RWPE2 (cell line): ENCODE measurements around the gene IGFN1.
A peak's percentile ranks its signal among the peaks of the same experiment; 100 is the strongest.

Experiments
- ATAC-seq: fragments of 200-7000 bp; cut with Tn5 transposase; 3 replicates; pipeline ENCODE4 v1.9.1; 2021; ENCODE audit warnings: low read depth
- DNase-seq: peaks from one replicate; pipeline ENCODE4 v3.0.0-alpha.2; 2020; ENCODE audit warnings: low spot score
- H3K27ac ChIP-seq: fragments of 450-650 bp; 2 replicates; pipeline ENCODE4 v1.5.1; 2017; ENCODE audit warnings: mild to moderate bottlenecking; ENCODE audit not compliant: poor library complexity, severe bottlenecking
- H3K27me3 ChIP-seq: fragments of 250-450 bp; sonication (Bioruptor Pico); 2 replicates; pipeline ENCODE4 v1.5.1; 2021; ENCODE audit warnings: mild to moderate bottlenecking, moderate library complexity; ENCODE audit not compliant: insufficient read depth, poor library complexity, severe bottlenecking
- H3K36me3 ChIP-seq: fragments of 250-450 bp; sonication (Bioruptor Pico); 2 replicates; pipeline ENCODE4 v1.5.1; 2020; ENCODE audit warnings: low read depth, mild to moderate bottlenecking, moderate library complexity
- H3K4me1 ChIP-seq: fragments of 250-450 bp; sonication (Bioruptor Pico); 2 replicates; pipeline ENCODE4 v1.5.1; 2021; ENCODE audit warnings: mild to moderate bottlenecking, moderate library complexity; ENCODE audit not compliant: insufficient read depth, poor library complexity, severe bottlenecking
- H3K4me3 ChIP-seq: fragments of 250-450 bp; sonication (Bioruptor Pico); 2 replicates; pipeline ENCODE4 v1.5.1; 2021; ENCODE audit warnings: mild to moderate bottlenecking, moderate library complexity; ENCODE audit not compliant: severe bottlenecking
- H3K9me3 ChIP-seq: fragments of 250-450 bp; sonication (Bioruptor Pico); 2 replicates; pipeline ENCODE4 v1.5.1; 2021; ENCODE audit warnings: mild to moderate bottlenecking, moderate library complexity; ENCODE audit not compliant: severe bottlenecking
- CTCF ChIP-seq: fragments of 450-650 bp; IDR thresholded peaks from one replicate; pipeline ENCODE4 v1.5.1; 2017; ENCODE audit warnings: mild to moderate bottlenecking, moderate library complexity; ENCODE audit not compliant: poor library complexity, severe bottlenecking

The IGFN1 gene

GRCh38 chr1:201175820-201176500 lies 14.7 kb upstream of the IGFN1 start:
- no peak overlapping the region for H3K4me3 ChIP-seq
- TF ChIP-seq CTCF: no peak
- H3K9me3 ChIP-seq: no peaks in the 10 kb centered on the region
- DNase-seq (no peak), ATAC-seq (no peak)
- H3K27ac ChIP-seq: no peak overlapping the region
- H3K36me3 ChIP-seq: no peaks in the 10 kb centered on the region
- no peaks in the 10 kb centered on the region for H3K27me3 ChIP-seq
- H3K4me1 ChIP-seq: peaks cover 7% of the 10 kb centered on the region

- no peak for TF ChIP-seq CTCF
- Histone ChIP-seq H3K9me3 (no peaks in the 10 kb centered on the region), H3K36me3 (no peaks in the 10 kb centered on the region), H3K4me3 (no peak overlapping the region), H3K4me1 (peaks cover 7% of the 10 kb centered on the region), H3K27me3 (no peaks in the 10 kb centered on the region), H3K27ac (no peak overlapping the region)
- no peak for DNase-seq
- peak; percentile 79 for ATAC-seq
Measured at GRCh38 chr1:201176940-201177339, 13.7 kb upstream of the IGFN1 start.

- Histone ChIP-seq H3K27ac (no peak overlapping the region), H3K9me3 (no peaks in the 10 kb centered on the region), H3K4me1 (no peaks in the 10 kb centered on the region), H3K36me3 (no peaks in the 10 kb centered on the region), H3K4me3 (no peak overlapping the region), H3K27me3 (no peaks in the 10 kb centered on the region)
- no peak for ATAC-seq
- no peak for DNase-seq
- no peak for TF ChIP-seq CTCF
Measured at GRCh38 chr1:201178718-201179117, 11.9 kb upstream of the IGFN1 start.

- H3K4me3 ChIP-seq: no peak overlapping the region
- DNase-seq: no peak
- H3K27me3 ChIP-seq: no peaks in the 10 kb centered on the region
- H3K36me3 ChIP-seq: no peaks in the 10 kb centered on the region
- no peak for TF ChIP-seq CTCF
- no peak for ATAC-seq
- no peaks in the 10 kb centered on the region for H3K9me3 ChIP-seq
- H3K27ac ChIP-seq: no peak overlapping the region
- no peaks in the 10 kb centered on the region for H3K4me1 ChIP-seq
Measured at GRCh38 chr1:201180141-201180540, 10.5 kb upstream of the IGFN1 start.

- Histone ChIP-seq H3K27ac (no peak overlapping the region), H3K4me1 (no peaks in the 10 kb centered on the region), H3K36me3 (no peaks in the 10 kb centered on the region), H3K27me3 (no peaks in the 10 kb centered on the region), H3K9me3 (no peaks in the 10 kb centered on the region), H3K4me3 (no peak overlapping the region)
- DNase-seq (no peak), ATAC-seq (no peak)
- TF ChIP-seq CTCF: no peak
Measured at GRCh38 chr1:201180901-201181300, 9.7 kb upstream of the IGFN1 start.
